Activated CD8-positive, alpha-beta memory T cell treated with anti-CD3 and anti-CD28 coated beads, Interleukin-2, amount 50 U/mL, for 24 hours (primary cell): ENCODE measurements around the gene APBB1IP.
"Not testable (repeated sequence)": the region's sequence is repeated elsewhere in the genome, so short reads cannot be mapped to it uniquely, and the experiment has no call there.

Source experiments
- DNase-seq: peaks from one replicate; pipeline ENCODE4 v3.0.0-alpha.2; 2020; ENCODE audit errors: extremely low read depth

APBB1IP gene

DNA sequence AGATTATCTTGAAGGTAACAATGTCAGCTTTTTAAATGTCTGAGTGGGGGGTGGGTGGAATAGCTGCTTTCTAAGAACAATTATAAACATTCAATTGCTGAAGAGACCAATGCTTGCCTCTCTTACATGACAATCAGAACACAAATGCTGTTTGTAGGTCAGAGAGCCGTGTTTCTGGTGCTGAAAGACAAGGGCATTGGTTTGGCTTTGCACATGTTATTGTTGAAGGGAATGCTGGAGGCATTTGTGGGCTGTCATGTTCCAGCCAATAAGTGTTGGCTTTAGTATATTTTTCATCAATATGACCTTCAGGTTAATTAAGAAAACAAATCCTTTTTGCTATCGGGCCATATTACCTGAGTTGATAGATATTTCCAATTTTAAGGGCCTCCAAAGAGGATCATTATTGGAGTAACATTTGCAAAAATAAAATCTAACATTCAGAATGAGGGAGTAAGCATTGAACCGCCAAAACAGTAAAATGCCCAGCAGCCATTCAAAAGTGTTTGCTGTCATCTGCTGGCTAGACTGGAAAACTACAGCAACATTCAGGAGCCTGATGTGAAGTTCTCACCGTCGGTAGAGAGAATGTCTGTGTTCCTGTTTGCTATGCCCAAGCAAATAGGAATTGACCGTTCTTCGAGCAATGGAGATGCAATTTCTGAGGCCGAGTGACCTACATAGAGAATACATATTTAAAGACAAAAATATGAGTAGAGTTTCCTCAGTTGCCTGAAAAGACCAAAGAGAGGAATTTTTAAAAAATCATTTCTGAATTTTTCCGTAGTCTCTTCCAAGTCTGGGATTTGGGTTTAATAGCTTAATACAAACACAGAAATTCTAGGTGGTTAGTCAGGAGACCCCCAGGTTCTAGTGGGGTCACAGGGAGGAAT, 118.9 kb downstream of the APBB1IP start:
- no peak for DNase-seq

DNA sequence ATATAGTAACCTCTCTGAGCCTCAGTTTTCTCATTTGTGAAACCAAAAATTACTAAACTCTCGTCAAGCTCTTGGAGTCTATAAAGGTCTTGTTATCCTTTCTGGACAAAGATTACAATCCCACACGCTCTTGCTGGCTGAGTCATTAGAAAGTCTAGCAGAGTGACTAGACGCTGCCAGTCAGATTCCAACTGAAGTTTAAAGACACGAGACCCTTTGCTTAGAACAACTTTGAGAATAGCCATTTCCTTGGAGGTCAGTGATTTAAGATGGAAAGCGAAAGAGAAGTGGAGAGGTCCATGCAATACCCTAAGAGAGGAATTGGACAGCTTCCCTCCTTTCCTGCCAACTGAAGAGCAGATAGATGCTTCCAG, 119.5 kb downstream of the APBB1IP start:
- DNase-seq: no peak

DNA sequence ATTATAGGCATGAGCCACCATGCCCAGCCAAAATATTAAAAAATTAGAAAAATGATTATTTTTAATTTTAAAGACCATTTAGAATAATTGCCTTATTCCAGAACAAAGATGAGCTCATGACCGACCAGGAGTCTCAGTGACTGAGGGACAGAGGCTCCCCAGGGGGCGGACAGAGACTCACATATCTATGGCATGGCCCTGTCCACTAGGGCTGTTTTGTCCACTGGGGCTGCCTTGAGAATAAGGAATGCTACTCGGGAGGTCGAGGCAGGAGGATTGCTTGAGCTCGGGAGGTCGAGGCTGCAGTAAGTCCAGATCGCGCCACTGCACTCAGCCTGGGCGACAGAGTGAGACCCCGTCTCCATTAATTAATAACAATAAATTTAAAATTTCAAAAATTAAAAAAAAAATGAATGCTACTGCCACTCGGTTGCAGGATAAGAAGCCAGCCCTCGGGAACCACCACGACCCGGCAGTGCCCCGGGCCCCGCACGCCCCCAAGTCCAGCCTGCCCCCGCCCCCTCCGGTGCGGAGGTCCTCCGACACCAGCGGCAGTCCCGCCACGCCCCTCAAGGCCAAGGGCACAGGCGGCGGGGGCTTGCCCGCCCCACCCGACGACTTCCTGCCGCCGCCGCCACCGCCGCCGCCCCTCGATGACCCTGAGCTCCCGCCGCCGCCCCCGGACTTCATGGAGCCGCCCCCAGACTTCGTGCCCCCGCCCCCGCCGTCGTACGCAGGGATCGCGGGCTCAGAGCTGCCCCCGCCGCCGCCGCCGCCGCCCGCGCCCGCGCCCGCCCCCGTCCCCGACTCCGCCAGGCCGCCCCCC, 128.6 kb downstream of the APBB1IP start:
- DNase-seq: no peak

DNA sequence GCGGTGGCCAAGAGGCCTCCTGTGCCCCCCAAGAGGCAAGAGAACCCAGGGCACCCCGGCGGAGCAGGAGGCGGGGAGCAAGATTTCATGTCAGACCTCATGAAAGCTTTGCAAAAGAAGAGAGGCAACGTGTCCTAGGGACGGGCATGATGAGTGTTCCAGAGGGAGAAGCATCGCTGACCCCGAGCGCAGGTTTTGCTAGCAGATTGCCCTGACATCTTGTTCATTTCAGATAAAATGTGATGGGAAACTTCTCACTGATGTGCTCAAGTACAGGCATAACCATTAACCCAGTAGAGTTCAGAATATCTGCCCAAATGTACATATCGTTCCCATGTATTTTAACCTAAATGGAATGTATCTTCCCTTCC, 129.2 kb downstream of the APBB1IP start:
- no peak for DNase-seq

DNA sequence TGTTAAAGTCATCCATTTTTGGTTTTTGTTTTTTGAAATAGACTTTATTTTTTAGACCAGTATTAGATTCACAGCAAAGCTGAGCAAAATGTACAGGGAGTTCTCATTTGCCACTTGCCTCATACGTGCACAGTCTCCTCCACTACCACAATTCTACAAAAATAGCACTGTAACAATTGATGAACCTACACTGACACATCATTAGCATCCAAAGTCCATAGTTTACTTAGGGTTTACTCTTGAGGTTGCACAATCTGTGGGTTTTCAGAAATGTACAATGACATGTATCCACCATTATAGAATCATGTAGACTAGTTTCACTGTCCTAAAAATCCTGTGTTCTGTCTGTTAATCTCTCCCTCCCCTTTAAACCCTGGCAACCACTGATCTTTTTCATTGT, 133.5 kb downstream of the APBB1IP start:
- DNase-seq: no peak

DNA sequence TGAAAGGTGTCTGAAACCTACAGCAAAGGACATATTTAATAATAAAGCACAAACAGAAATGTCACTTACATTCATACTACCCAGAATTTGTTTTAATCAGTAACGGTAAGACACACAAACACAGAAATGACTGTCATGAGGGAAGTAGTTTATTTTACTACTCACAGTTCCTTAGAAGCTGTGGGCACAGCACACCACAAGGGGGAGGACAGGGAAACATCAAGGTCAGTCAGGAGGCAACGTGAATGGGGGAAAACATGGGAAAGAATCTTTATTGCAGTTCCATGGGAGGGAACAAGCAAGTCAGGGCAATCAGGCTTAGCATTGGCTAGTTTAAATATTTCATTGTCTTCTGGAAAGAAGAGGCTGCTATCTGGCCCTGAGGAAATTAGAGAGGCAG, 135.5 kb downstream of the APBB1IP start:
- DNase-seq: no peak

DNA sequence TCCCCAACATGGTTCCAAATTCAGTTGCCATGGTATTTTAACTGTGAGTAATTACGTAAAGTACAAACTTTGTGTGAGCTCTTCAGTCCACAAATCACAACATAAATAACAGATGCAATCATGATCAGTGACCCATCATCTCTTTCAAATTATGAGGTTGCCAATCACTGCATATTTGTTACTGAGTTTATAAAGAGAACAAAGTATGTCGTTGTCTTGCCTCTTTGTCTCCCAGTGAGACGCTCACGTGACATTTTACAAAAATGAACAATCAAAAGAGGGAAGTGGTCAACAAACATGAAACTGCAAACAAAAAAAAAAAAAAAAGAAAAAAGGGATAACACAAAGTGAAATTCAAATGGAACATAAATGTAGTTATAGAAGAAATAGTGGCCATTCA, 136.6 kb downstream of the APBB1IP start:
- DNase-seq: no peak

DNA sequence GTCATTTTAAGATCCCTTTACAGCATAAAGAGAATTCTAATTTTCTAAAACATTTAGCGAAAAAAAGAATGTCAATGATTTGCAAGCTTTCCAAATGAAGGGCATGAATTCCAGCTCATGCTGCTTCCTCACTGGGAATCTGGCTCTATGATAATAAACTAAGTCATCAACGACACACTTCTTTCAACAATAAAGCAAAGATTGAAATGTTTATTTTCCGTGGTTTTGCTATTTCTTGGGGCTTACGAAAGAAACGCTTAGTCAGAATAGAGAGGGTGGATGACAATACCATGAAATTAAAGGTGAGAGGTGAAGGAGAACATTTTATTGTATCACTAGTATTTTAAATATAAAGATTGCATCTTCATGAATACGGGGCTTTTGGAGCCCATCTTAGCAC, 140.2 kb downstream of the APBB1IP start:
- not testable (repeated sequence) for DNase-seq

DNA sequence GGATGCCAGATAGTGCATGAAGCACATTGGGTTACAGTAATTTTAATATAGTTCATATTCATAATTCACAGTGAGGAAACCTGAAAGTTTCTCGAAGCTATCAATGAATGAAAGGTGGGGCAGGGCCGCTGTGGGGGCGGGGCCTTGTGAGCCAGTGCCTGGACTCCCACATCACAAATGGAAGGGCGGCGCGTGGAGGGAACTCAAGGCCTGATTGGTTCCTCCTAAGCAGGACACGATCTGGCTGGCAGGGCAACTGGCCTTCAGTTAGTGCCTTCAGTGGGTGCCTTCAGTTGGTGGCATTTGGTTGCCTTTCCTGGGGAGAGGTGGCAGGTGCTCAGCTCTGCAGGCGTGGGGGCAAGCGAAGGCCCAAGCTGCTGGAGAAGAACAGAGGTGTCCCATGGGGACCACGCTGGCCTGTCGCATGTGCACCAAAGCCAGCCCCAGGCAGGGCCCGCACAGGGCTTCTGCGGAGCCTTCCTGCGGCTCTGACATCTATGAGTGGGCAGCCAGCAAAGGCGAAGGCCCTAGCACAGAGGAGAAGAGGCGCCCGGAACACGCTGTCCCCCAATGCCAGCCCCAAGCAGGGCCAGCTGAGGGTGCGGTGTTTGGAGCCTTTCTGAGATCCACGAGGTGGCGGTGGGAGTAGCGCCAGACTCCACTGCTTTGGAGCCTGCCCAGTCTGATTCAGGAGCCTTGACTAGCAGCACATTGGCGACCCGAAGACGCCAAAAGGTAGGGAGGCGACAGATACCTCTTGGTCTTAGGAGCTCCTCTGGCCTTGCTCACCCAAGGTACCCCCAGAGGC, 141.3 kb downstream of the APBB1IP start:
- no peak for DNase-seq

DNA sequence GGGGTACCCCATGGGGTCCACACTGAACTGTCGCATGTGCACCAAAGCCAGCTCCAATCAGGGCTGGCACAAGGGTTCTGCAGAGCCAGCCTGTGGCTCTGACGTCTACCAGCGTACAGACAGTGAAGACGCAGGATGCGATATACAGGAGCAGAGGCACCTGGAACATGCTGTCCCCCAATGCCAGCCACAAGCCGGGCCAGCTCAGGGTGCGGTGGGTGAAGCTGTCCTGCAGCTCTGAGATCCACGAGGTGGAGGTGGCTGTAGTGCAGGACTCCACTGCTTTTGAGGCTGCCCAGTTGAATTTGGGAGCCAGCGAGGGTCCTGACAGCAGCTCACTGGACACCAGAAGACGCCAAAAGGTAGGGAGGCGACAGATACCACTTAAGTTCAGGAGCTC, 148.1 kb downstream of the APBB1IP start:
- DNase-seq: no peak

DNA sequence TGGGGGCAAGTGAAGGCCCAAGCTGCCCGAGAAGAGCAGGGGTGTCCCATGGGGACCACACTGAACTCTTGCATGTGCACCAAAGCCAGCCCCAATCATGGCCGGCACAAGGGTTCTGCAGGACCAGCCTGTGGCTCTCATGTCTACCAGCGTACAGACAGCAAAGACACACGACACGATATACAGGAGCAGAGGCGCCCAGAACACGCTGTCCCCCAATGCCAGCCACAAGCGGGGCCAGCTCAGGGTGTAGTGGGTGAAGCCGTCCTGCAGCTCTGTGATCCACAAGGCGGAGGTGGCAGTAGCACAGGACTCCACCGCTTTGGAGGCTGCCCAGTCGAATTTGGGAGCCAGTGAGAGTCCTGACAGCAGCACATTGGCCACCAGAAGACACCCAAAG, 150.5 kb downstream of the APBB1IP start:
- no peak for DNase-seq

DNA sequence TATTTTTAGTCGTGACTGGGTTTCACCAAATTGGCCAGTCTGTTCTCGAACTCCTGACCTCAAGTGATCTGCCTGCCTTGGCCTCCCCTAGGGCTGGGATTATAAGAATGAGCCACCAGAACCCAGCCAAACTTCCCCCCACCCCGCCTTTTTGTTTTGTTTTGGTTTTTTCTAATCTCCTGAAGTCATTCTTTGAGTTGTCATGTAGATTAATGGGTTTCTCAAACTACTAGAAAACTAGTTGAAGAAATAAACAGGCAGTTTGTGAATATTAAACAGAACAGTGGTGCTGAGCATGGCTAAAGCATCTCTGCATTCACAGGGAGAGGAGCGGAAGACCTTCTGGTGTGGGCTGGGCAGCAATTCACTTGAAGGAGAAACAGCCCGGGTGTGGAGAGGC, 151.7 kb downstream of the APBB1IP start:
- not testable (repeated sequence) for DNase-seq

DNA sequence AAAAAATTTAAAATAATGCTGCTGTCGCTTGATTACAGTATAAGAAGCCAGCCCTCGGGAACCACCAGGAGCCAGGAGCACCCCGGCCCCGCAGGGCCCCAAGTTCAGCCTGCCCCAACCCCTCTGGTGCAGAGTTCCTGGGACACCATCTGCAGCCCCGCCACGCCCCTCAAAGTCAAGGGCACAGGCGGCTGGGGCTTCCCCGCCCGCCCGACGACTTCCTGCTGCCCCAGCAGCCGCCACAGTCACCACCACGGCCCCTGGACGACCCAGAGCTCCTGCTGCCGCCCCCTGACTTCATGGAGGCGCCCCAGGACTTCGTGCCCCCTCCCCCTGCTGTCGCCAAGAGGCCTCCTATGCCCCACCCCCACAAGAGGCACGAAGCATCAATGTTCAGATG, 155.8 kb downstream of the APBB1IP start:
- DNase-seq: no peak

DNA sequence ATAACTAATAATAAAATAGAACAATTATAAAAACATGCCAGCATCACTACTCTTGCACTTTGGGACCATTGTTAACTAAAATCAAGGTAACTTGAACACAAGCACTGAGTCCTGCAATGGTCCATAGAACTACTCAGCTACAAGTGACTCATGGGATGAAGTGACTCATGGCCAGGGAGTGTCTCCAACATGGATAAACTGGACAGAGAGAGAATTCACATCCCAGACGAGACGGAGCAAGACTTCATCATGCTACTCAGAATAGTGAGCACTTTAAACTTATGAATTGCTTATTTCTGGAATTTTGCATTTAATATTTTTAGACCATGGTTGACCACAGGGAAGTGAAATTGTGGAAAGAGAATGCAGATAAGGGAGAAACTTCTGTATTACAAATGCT, 165.1 kb downstream of the APBB1IP start:
- DNase-seq: not testable (repeated sequence)

DNA sequence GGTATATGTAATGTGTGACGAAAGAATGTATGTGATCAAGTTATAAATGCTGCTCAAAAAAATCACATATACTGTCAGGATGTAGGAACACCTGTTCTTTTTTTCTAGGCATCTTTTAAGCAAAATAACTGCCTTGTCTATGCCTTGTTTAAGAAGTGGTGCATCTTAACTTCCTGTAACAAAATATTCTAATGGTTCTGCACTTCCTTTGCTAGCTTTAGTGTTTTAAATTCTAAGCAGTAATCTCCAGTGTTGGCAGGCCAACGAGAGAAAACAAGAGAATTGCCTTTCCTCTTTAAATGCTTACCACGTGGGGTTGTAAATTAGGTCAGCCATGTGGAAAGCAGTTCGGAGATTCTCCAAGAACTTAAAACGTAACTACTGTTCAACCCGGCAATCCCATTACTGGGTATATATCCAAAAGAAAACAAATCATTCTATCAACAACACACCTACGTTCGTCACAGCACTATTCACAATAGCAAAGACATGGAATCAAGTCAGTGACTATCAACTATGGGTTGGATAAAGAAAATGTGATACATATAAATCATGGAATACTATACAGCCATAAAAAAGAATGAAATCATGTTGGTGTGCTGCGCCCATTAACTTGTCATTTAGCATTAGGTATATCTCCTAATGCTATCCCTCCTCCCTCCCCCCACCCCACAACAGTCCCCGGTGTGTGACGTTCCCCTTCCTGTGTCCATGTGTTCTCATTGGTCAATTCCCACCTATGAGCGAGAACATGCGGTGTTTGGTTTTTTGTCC, 166.4 kb downstream of the APBB1IP start:
- not testable (repeated sequence) for DNase-seq

DNA sequence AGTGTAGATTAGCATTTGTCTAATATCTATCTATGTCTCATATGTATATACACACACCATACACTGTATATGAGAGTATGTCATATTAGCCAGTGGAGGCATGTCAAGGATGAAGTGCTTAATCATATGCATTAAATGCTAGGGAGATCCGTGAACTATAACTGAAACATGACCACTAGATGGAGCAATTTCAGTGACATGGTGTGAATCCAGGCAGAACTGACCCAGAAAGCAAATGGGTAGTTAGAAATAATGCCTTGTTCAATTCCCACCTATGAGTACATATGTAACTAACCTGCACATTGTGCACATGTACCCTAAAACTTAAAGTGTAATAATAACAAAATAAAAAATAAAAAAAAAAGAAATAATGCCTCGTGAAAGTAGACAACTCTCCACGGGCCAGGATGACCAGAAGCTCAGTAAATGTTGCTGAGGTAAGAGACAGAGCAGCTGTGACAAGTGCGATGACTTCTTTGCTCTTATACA, 168.3 kb downstream of the APBB1IP start:
- DNase-seq: not testable (repeated sequence)

DNA sequence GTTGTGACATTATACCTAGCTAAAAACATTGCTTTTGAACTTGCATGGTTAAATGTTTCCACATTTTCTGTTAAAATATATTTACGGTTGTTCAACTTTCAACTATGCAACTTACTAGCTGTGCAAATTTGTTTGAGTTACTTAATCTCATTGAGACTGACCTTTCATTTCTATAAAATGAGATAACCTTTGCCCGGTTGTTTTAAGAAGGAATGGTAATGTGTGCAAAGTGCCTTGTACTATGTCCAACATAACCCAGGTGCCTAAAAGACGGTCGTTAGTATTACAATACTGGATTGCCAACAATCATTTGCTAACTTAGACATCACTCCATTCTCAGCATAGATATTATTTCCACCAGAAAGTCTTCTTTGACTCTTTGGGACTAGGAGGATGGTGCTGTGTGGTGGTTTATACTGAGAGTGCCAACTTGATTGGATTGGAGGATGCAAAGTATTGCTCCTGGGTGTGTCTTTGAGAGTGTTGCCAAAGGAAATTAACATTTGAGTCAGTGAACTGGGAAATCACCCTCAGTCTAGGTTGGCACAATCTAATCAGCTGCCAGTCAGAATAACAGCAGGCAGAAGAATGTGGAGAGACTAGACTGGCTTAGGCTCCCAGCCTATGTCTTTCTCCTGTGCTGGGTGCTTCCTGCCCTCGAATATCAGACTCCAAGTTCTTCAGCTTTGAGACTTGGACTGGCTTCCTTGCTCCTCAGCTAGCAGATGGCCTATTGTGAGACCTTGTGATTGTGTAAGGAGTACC, 174.2 kb downstream of the APBB1IP start:
- DNase-seq: no peak
